NT2/D1 (cell line): Measurements from ENCODE around the gene FEM1B.
A peak's percentile ranks its signal among the peaks of the same experiment; 100 is the strongest.

Source experiments
- DNase-seq: peaks from one replicate; pipeline ENCODE4 v3.0.0-alpha.2; 2011; ENCODE audit warnings: low read depth, low spot score
- H3K27me3 ChIP-seq: 2 replicates; pipeline ENCODE4 v1.6.0; 2011; ENCODE audit warnings: mild to moderate bottlenecking; ENCODE audit not compliant: insufficient read length, insufficient read depth
- H3K36me3 ChIP-seq: 2 replicates; pipeline ENCODE4 v1.6.1; 2011; ENCODE audit warnings: mild to moderate bottlenecking, low read length, mixed read lengths; ENCODE audit not compliant: insufficient read depth, insufficient read length
- H3K4me1 ChIP-seq: 2 replicates; pipeline ENCODE4 v1.5.1; 2011; ENCODE audit not compliant: insufficient read depth, insufficient read length
- H3K4me3 ChIP-seq: 2 replicates; pipeline ENCODE4 v1.5.1; 2011; ENCODE audit warnings: low read depth; ENCODE audit not compliant: insufficient read length
- H3K9ac ChIP-seq: 2 replicates; pipeline ENCODE4 v1.6.0; 2011; ENCODE audit warnings: low read depth; ENCODE audit not compliant: insufficient read length
- H3K9me3 ChIP-seq: 2 replicates; pipeline ENCODE4 v1.5.1; 2011; ENCODE audit warnings: mild to moderate bottlenecking, low read length; ENCODE audit not compliant: insufficient read depth
- SUZ12 ChIP-seq: IDR thresholded peaks from 2 replicates; pipeline ENCODE4 v1.6.1; 2011; ENCODE audit not compliant: insufficient read length, insufficient read depth; ENCODE audit errors: extremely low read depth
- YY1 ChIP-seq: IDR thresholded peaks from 2 replicates; pipeline ENCODE4 v1.6.1; 2011; ENCODE audit not compliant: insufficient read length, insufficient read depth
- ZNF274 ChIP-seq: IDR thresholded peaks from 2 replicates; pipeline ENCODE4 v1.6.1; 2011; ENCODE audit warnings: mild to moderate bottlenecking, low read depth, low read length

FEM1B gene

GRCh38 chr15:68272721-68273271 is 4.7 kb upstream of the FEM1B start:
- no peaks in the 10 kb centered on the region for H3K27me3 ChIP-seq
- H3K4me1 ChIP-seq = peaks cover 3% of the 10 kb centered on the region
- no peaks in the 10 kb centered on the region for H3K36me3 ChIP-seq
- H3K9ac ChIP-seq = no peak overlapping the region
- no peak overlapping the region for H3K4me3 ChIP-seq
- no peaks in the 10 kb centered on the region for H3K9me3 ChIP-seq
- no peak for DNase-seq
- TF ChIP-seq ZNF274 (no peak), YY1 (no peak), SUZ12 (no peak)

GRCh38 chr15:68274201-68274848 is 3.2 kb upstream of the FEM1B start:
- Histone ChIP-seq H3K9ac (no peak overlapping the region), H3K27me3 (no peaks in the 10 kb centered on the region), H3K9me3 (no peaks in the 10 kb centered on the region), H3K4me1 (peaks cover 3% of the 10 kb centered on the region), H3K4me3 (no peak overlapping the region), H3K36me3 (peaks cover 10% of the 10 kb centered on the region)
- TF ChIP-seq ZNF274 (no peak), SUZ12 (no peak), YY1 (no peak)
- DNase-seq = no peak

- no peak for DNase-seq
- Histone ChIP-seq H3K4me3 (no peak overlapping the region), H3K27me3 (no peaks in the 10 kb centered on the region), H3K4me1 (peaks cover 3% of the 10 kb centered on the region), H3K9ac (no peak overlapping the region), H3K36me3 (peaks cover 16% of the 10 kb centered on the region), H3K9me3 (no peaks in the 10 kb centered on the region)
- TF ChIP-seq ZNF274 = no peak
- no peak for TF ChIP-seq SUZ12
- no peak for TF ChIP-seq YY1
These were observed 2.3 kb upstream of the FEM1B start for GRCh38 chr15:68275165-68275746.

DNA sequence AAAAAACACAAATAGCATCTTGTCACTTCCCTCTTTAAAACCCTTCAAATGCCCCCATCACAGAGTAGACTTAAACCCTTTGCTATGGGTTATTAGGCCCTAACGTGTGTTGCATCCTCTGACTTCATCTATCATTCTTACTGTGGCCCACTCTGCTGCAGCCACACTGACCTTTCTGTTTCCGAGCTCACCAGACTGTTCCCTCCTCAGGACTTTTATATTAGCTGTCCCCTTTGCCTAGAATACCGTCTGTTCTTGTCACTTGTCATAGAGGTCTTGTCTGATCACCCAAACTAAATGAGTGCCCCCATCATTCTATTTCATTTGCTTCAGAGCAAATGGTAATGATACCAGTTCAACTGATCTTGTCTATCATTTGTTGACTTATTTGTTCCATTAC is 877 bp upstream of the FEM1B start:
- no peak for DNase-seq
- peaks cover 20% of the 10 kb centered on the region for H3K36me3 ChIP-seq
- H3K9ac ChIP-seq = peak overlapping the region; percentile 97
- peak overlapping the region; percentile 99 for H3K4me3 ChIP-seq
- no peaks in the 10 kb centered on the region for H3K27me3 ChIP-seq
- H3K4me1 ChIP-seq = peaks cover 3% of the 10 kb centered on the region
- TF ChIP-seq ZNF274 (no peak), YY1 (no peak), SUZ12 (no peak)
- no peaks in the 10 kb centered on the region for H3K9me3 ChIP-seq

DNA sequence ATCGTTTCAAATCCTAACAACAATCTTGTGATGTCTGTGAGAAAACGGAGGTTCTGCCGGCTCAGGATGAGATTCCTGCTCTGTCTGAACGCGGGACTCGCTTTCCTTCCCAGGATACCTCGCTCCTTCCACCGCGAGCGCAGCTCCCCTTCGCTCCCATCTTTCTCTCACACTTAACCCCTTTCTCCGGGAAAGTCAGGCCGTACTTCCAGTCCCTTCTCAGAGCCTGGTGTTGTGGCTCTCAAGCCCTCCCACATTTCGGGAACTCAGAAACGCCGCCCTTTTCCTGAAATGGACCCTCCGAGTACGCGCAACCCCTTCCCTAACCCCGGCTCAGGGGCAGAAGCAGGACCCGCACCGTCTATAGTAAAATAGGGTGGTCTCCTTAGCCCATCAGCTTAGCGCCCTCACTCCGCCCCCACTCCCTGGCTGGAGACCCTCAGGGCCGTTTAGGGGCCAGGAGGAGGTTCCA is 378 bp upstream of the FEM1B start:
- peaks cover 4% of the 10 kb centered on the region for H3K4me1 ChIP-seq

DNA sequence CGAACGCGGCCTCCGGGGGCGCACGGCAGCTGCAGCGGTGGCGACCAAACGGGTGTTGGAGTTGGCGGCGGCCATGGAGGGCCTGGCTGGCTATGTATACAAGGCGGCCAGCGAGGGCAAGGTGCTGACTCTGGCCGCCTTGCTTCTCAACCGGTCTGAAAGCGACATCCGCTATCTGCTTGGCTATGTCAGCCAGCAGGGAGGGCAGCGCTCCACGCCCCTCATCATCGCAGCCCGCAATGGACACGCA is 725 bp downstream of the FEM1B start:
- peak overlapping the region; percentile 97 for H3K9ac ChIP-seq
- DNase-seq = no peak
- H3K4me1 ChIP-seq = peaks cover 4% of the 10 kb centered on the region
- H3K4me3 ChIP-seq = peak overlapping the region; percentile 99
- H3K9me3 ChIP-seq = no peaks in the 10 kb centered on the region
- peaks cover 20% of the 10 kb centered on the region for H3K36me3 ChIP-seq
- no peaks in the 10 kb centered on the region for H3K27me3 ChIP-seq
- TF ChIP-seq ZNF274 (no peak), SUZ12 (no peak), YY1 (no peak)

More for the DNA sequence above, 378 bp upstream of the FEM1B start:
- Histone ChIP-seq H3K36me3 (peaks cover 20% of the 10 kb centered on the region), H3K4me3 (peak overlapping the region; percentile 99), H3K9ac (peak overlapping the region; percentile 97), H3K27me3 (no peaks in the 10 kb centered on the region), H3K9me3 (no peaks in the 10 kb centered on the region)
- TF ChIP-seq ZNF274 = no peak
- TF ChIP-seq YY1 = no peak
- no peak for TF ChIP-seq SUZ12
- DNase-seq = peak; percentile 46

- Histone ChIP-seq H3K4me1 (peaks cover 4% of the 10 kb centered on the region), H3K27me3 (no peaks in the 10 kb centered on the region), H3K9me3 (no peaks in the 10 kb centered on the region), H3K9ac (peak overlapping the region; percentile 97), H3K36me3 (peaks cover 21% of the 10 kb centered on the region), H3K4me3 (peak overlapping the region; percentile 99)
- no peak for DNase-seq
- TF ChIP-seq YY1 (no peak), SUZ12 (no peak)
These were observed 1.3 kb downstream of the FEM1B start for GRCh38 chr15:68278595-68279405.
